Endothelial cell of umbilical vein (primary cell): ENCODE results near the gene SPDYC. TPM values are rescaled to one million over a fixed set of nuclear protein-coding genes. Genes with fewer than 3 reads are reported as not detected.

ENCODE experiments used
- BruUV-seq: library from RNA; stranded (reverse); fragments of 400-500 nt; replicated peaks from 2 replicates; lab custom pipeline; 2021; lab: Mats Ljungman, UMichigan
- CTCF ChIA-PET: fragments of 300-600, 350-600 bp; sonication (Branson Sonifier 250); formaldehyde crosslinking; loops from one replicate; lab custom pipeline; 2021; ENCODE audit warnings: antibody characterized with exemption, inconsistent platforms; lab: Charles Lee
- POLR2A ChIA-PET: fragments of 300-600, 350-600 bp; sonication (Branson Sonifier 250); formaldehyde crosslinking; loops from one replicate; lab custom pipeline; 2021; ENCODE audit warnings: antibody characterized with exemption, inconsistent platforms; lab: Charles Lee
- DNase-seq: peaks from one replicate; pipeline ENCODE4 v3.0.0-alpha.2; 2011; ENCODE audit warnings: low read depth, low spot score
- FAIRE-seq: peaks from 2 replicates; lab custom pipeline; 2011; peaks lifted over from hg19 to GRCh38; lab: Jason Lieb, UNC
- H2AFZ ChIP-seq: 2 replicates; pipeline ENCODE4 v1.6.0; 2012; ENCODE audit warnings: low read depth, low read length, control low read depth, inconsistent platforms
- H3K27ac ChIP-seq: 2 replicates; pipeline ENCODE4 v1.5.1; 2011; ENCODE audit warnings: low read depth, mild to moderate bottlenecking, control low read depth, low read length, moderate library complexity; ENCODE audit not compliant: insufficient read depth
- H3K27me3 ChIP-seq, 2 experiments: 2 replicates each; pipeline versions ENCODE4 v1.6.0 to v1.6.1; 2011; ENCODE audit warnings: low read length in 2 of 2, mixed read lengths in 1 of 2; ENCODE audit not compliant: control insufficient read depth in 2 of 2, insufficient read depth in 2 of 2
- H3K36me3 ChIP-seq, 2 experiments: 2 replicates in 1 of 2; 3 replicates in 1 of 2; pipeline ENCODE4 v1.5.1; 2011; ENCODE audit warnings: low read length in 2 of 2, mild to moderate bottlenecking in 1 of 2, moderate library complexity in 1 of 2; ENCODE audit not compliant: control insufficient read depth in 2 of 2, insufficient read depth in 2 of 2; ENCODE audit errors: extremely low read depth in 1 of 2
- H3K4me1 ChIP-seq: 3 replicates; pipeline ENCODE4 v1.5.1; 2011; ENCODE audit warnings: mild to moderate bottlenecking, low read length; ENCODE audit not compliant: control insufficient read depth, insufficient read depth; ENCODE audit errors: extremely low read depth
- H3K4me2 ChIP-seq: 2 replicates; pipeline ENCODE4 v1.6.1; 2011; ENCODE audit warnings: low read length, control low read depth, mixed read lengths; ENCODE audit not compliant: insufficient read depth
- H3K4me3 ChIP-seq, 3 experiments: fragments of 200-600 bp in 1 of 3; sonication (generic), shearing (Covaris generic) in 1 of 3; replicated peaks in 1 of 3; 2 replicates each; pipeline ENCODE4 v1.5.1; 2011 to 2016; ENCODE audit warnings: control low read depth in 3 of 3, low read length in 3 of 3, mild to moderate bottlenecking in 2 of 3, inconsistent platforms in 1 of 3, low read depth in 1 of 3, moderate library complexity in 1 of 3; ENCODE audit not compliant: insufficient read depth in 1 of 3
- H3K79me2 ChIP-seq: 2 replicates; pipeline ENCODE4 v1.6.0; 2012; ENCODE audit warnings: low read length, inconsistent platforms; ENCODE audit not compliant: control insufficient read depth, insufficient read depth
- H3K9ac ChIP-seq: replicated peaks from 2 replicates; pipeline ENCODE3; 2011; ENCODE audit warnings: low read length, control low read depth; ENCODE audit not compliant: insufficient read depth; ENCODE audit errors: extremely low read depth
- H3K9me1 ChIP-seq: replicated peaks from 3 replicates; pipeline ENCODE4 v1.6.0; 2011; ENCODE audit warnings: mild to moderate bottlenecking, low read length; ENCODE audit not compliant: control insufficient read depth, insufficient read depth; ENCODE audit errors: extremely low read depth
- H3K9me3 ChIP-seq: replicated peaks from 2 replicates; pipeline ENCODE4 v1.5.1; 2012; ENCODE audit warnings: low read length, inconsistent platforms; ENCODE audit not compliant: control insufficient read depth, insufficient read depth
- H4K20me1 ChIP-seq: replicated peaks from 2 replicates; pipeline ENCODE3; 2011; ENCODE audit warnings: mild to moderate bottlenecking, low read length; ENCODE audit not compliant: control insufficient read depth, insufficient read depth; ENCODE audit errors: extremely low read depth
- CTCF ChIP-seq, 2 donors: IDR thresholded peaks; 1 replicate in 1 of 2; 2 replicates in 1 of 2; pipeline ENCODE4 v1.5.1; 2011; ENCODE audit warnings: low read length in 2 of 2, mild to moderate bottlenecking in 2 of 2, moderate library complexity in 2 of 2, control low read depth in 1 of 2, inconsistent platforms in 1 of 2, low read depth in 1 of 2; ENCODE audit not compliant: insufficient read depth in 1 of 2; ENCODE audit errors: extremely low read depth in 1 of 2
- EZH2 ChIP-seq: IDR thresholded peaks from 2 replicates; pipeline ENCODE4 v1.6.1; 2012; ENCODE audit warnings: borderline replicate concordance, low read depth, mild to moderate bottlenecking, moderate library complexity, low read length, inconsistent platforms; ENCODE audit not compliant: severe bottlenecking
- FOS ChIP-seq: IDR thresholded peaks from 2 replicates; pipeline ENCODE4 v1.6.1; 2011; ENCODE audit warnings: mild to moderate bottlenecking, low read length, moderate library complexity, borderline replicate concordance; ENCODE audit not compliant: insufficient read depth
- GATA2 ChIP-seq: IDR thresholded peaks from 2 replicates; pipeline ENCODE4 v1.7.0; 2011; ENCODE audit warnings: low read depth, mild to moderate bottlenecking, moderate library complexity, mixed read lengths, low read length; ENCODE audit not compliant: insufficient read length, insufficient read depth
- JUN ChIP-seq: IDR thresholded peaks from 2 replicates; pipeline ENCODE4 v1.6.1; 2011; ENCODE audit warnings: borderline replicate concordance, low read depth; ENCODE audit not compliant: insufficient read length, insufficient read depth
- MAX ChIP-seq: IDR thresholded peaks from 2 replicates; pipeline ENCODE4 v1.6.1; 2011; ENCODE audit not compliant: insufficient read depth, insufficient read length
- MYC ChIP-seq: IDR thresholded peaks from one replicate; pipeline ENCODE4 v1.6.1; 2011; ENCODE audit warnings: mild to moderate bottlenecking, low read depth, low read length
- POLR2A ChIP-seq: IDR thresholded peaks from 2 replicates; pipeline ENCODE4 v1.6.1; 2012; ENCODE audit warnings: low read depth, mild to moderate bottlenecking, control low read depth, low read length
- POLR2AphosphoS5 ChIP-seq: IDR thresholded peaks from 2 replicates; pipeline ENCODE4 v1.6.1; 2012; ENCODE audit warnings: low read depth, mild to moderate bottlenecking, control low read depth, low read length, moderate library complexity; ENCODE audit not compliant: insufficient read depth
- dilution Hi-C: fragments of 300-500 bp; cut with MboI; formaldehyde crosslinking; loops from one replicate; pipeline ENCODE4 v1.15.0; 2019; ENCODE audit warnings: low sequenced_read_pairs; ENCODE audit not compliant: extremely low pct_ligation_motif_present
- intact Hi-C: fragments of 100-400 bp; cut with micrococcal nuclease; formaldehyde crosslinking; loops from one replicate; pipeline ENCODE4 v1.10.0; 2022
- polyA plus RNA-seq, 4 experiments: library from polyadenylated mRNA; depleted of rRNA in 3 of 4; stranded (reverse) in 3 of 4; unstranded in 1 of 4; fragments of >200 nt; gene quantifications; 2 replicates each; pipeline versions ENCODE4 v1.2.1 to v1.2.3, GENCODE V29; 2011 to 2012; ENCODE audit warnings: missing spikeins in 1 of 4
- total RNA-seq: library from RNA; stranded (reverse); gene quantifications from 2 replicates; pipeline ENCODE4 v1.2.3, GENCODE V29; 2021

Gene SPDYC
- total and polyA plus RNA-seq, 2 donors (not counting 3 experiments of a cell fraction or from before 2014, with no cell fraction given), result not detected

GRCh38 chr11:65194564-65194963 is 24.5 kb downstream of the SPDYC start:
- no peak overlapping the region for H3K4me3 ChIP-seq
- H3K9me3 ChIP-seq, result no peaks in the 10 kb centered on the region
- H3K36me3 ChIP-seq, result peaks cover 11 to 13% of the 10 kb centered on the region in 2 experiments
- H3K79me2 ChIP-seq, result no peaks in the 10 kb centered on the region
- no peaks in the 10 kb centered on the region for H3K4me1 ChIP-seq
- intact Hi-C loops (no loop called here), dilution Hi-C loops (no loop called here)
- DNase-seq (no peak), FAIRE-seq (no peak)
- no TSS peak for BruUV-seq
- no peak overlapping the region for H3K27ac ChIP-seq
- no peak overlapping the region for H3K9ac ChIP-seq
- no peaks in the 10 kb centered on the region for H3K27me3 ChIP-seq
- H3K4me2 ChIP-seq, result no peak overlapping the region
- H4K20me1 ChIP-seq, result no peaks in the 10 kb centered on the region
- ChIA-PET CTCF (no interaction called here), POLR2A (no interaction called here)
- TF ChIP-seq JUN (no peak), POLR2A (no peak), FOS (no peak), MYC (no peak), MAX (no peak), GATA2 (no peak), CTCF (IDR thresholded peaks at IDR 0.05; ENCODE audit: extremely low read depth in 1 of 2, insufficient read depth in 1 of 2, low read depth in 1 of 2, low read length in 2 of 2) (no peak), EZH2 (no peak), POLR2AphosphoS5 (no peak)
- no peaks in the 10 kb centered on the region for H3K9me1 ChIP-seq
- H2AFZ ChIP-seq, result no peak overlapping the region
